Measurements from ENCODE around the gene HLA-E. TPM values are rescaled to one million over a fixed set of nuclear protein-coding genes. Genes with fewer than 3 reads are reported as not detected.

HLA-E gene
- total and polyA plus RNA-seq, 2 experiments from 2014 or later: 15.6 to 36.0 TPM

DNA sequence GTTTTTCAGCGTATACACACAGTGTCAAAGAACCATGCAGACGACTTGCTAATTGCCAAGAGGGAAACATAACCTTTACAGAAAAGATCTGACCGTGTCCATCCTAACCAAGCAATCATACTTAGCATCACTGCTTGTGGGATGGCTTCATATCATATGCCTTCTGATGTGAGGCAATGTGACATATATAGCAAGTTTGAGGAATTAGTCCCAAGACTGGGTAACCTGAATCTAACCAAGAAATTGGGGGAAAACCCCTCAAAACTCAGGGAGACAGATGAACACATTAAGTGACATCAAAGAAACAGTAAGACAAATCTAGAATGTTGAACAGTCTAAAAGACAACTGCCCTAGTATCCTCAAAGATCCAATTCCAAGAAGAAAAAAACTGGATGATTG lies 48.6 kb downstream of the HLA-E start:
- no peak overlapping the region for H3K27ac Mint-ChIP-seq
- H3K27ac ChIP-seq (ENCODE audit: low read depth): no peak overlapping the region
- H3K4me1 Mint-ChIP-seq: peaks cover 9% of the 10 kb centered on the region
- H3K4me3 Mint-ChIP-seq: no peak overlapping the region
- H4K20me1 ChIP-seq (replicated peaks; ENCODE audit: insufficient read depth): no peaks in the 10 kb centered on the region; the same call in 1 of the 2 replicates
- ATAC-seq (no peak), DNase-seq (ENCODE audit: low spot score) (no peak)
- H3K79me2 ChIP-seq (replicated peaks; ENCODE audit: insufficient read depth): no peaks in the 10 kb centered on the region
- H3F3A ChIP-seq (replicated peaks; ENCODE audit: low read depth): no peaks in the 10 kb centered on the region
- no peaks in the 10 kb centered on the region for H3K36me3 ChIP-seq (ENCODE audit: insufficient read depth)
- no peaks in the 10 kb centered on the region for H3K27me3 ChIP-seq (ENCODE audit: insufficient read depth)
- no peaks in the 10 kb centered on the region for H3K36me3 Mint-ChIP-seq (ENCODE audit: low read depth)
- no peaks in the 10 kb centered on the region for H3K9me2 ChIP-seq (ENCODE audit: insufficient read depth)
- no peak overlapping the region for H2AFZ ChIP-seq
- no peak overlapping the region for H3K4me2 ChIP-seq
- H3K27me3 Mint-ChIP-seq (ENCODE audit: insufficient read depth, low read depth, poor library complexity): peaks cover 8% of the 10 kb centered on the region
- peaks cover 7% of the 10 kb centered on the region; the same call in 1 of the 2 replicates for H3K4me1 ChIP-seq (ENCODE audit: insufficient read depth)
- no peak for TF ChIP-seq STAT1 (IDR thresholded peaks at IDR 0.05; ENCODE audit: unreplicated experiment)
- no peak for TF ChIP-seq CREB1 (CRISPR knock-in tag; IDR thresholded peaks at IDR 0.05; ENCODE audit: low read depth)
- TF ChIP-seq ZNF331 (CRISPR knock-in tag; IDR thresholded peaks at IDR 0.05; ENCODE audit: low read depth): no peak
- TF ChIP-seq NANOG (IDR thresholded peaks at IDR 0.05; ENCODE audit: borderline replicate concordance): no peak
- TF ChIP-seq, protein P1, sequence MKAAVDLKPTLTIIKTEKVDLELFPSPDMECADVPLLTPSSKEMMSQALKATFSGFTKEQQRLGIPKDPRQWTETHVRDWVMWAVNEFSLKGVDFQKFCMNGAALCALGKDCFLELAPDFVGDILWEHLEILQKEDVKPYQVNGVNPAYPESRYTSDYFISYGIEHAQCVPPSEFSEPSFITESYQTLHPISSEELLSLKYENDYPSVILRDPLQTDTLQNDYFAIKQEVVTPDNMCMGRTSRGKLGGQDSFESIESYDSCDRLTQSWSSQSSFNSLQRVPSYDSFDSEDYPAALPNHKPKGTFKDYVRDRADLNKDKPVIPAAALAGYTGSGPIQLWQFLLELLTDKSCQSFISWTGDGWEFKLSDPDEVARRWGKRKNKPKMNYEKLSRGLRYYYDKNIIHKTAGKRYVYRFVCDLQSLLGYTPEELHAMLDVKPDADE (IDR thresholded peaks at IDR 0.05): no peak
- TF ChIP-seq ZNF114 (CRISPR knock-in tag; IDR thresholded peaks at IDR 0.05): no peak
- TF ChIP-seq JUNB (IDR thresholded peaks at IDR 0.05; ENCODE audit: unreplicated experiment): no peak
- no peak for TF ChIP-seq EZH2 (IDR thresholded peaks at IDR 0.05; ENCODE audit: low read depth, unreplicated experiment)
- TF ChIP-seq, protein P2, sequence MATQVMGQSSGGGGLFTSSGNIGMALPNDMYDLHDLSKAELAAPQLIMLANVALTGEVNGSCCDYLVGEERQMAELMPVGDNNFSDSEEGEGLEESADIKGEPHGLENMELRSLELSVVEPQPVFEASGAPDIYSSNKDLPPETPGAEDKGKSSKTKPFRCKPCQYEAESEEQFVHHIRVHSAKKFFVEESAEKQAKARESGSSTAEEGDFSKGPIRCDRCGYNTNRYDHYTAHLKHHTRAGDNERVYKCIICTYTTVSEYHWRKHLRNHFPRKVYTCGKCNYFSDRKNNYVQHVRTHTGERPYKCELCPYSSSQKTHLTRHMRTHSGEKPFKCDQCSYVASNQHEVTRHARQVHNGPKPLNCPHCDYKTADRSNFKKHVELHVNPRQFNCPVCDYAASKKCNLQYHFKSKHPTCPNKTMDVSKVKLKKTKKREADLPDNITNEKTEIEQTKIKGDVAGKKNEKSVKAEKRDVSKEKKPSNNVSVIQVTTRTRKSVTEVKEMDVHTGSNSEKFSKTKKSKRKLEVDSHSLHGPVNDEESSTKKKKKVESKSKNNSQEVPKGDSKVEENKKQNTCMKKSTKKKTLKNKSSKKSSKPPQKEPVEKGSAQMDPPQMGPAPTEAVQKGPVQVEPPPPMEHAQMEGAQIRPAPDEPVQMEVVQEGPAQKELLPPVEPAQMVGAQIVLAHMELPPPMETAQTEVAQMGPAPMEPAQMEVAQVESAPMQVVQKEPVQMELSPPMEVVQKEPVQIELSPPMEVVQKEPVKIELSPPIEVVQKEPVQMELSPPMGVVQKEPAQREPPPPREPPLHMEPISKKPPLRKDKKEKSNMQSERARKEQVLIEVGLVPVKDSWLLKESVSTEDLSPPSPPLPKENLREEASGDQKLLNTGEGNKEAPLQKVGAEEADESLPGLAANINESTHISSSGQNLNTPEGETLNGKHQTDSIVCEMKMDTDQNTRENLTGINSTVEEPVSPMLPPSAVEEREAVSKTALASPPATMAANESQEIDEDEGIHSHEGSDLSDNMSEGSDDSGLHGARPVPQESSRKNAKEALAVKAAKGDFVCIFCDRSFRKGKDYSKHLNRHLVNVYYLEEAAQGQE (IDR thresholded peaks at IDR 0.05; ENCODE audit: unreplicated experiment): no peak
- TF ChIP-seq, protein P3, sequence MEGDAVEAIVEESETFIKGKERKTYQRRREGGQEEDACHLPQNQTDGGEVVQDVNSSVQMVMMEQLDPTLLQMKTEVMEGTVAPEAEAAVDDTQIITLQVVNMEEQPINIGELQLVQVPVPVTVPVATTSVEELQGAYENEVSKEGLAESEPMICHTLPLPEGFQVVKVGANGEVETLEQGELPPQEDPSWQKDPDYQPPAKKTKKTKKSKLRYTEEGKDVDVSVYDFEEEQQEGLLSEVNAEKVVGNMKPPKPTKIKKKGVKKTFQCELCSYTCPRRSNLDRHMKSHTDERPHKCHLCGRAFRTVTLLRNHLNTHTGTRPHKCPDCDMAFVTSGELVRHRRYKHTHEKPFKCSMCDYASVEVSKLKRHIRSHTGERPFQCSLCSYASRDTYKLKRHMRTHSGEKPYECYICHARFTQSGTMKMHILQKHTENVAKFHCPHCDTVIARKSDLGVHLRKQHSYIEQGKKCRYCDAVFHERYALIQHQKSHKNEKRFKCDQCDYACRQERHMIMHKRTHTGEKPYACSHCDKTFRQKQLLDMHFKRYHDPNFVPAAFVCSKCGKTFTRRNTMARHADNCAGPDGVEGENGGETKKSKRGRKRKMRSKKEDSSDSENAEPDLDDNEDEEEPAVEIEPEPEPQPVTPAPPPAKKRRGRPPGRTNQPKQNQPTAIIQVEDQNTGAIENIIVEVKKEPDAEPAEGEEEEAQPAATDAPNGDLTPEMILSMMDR (conservative IDR thresholded peaks at IDR 0.05; ENCODE audit: low read depth in 2 of 2): no peak
- TF ChIP-seq, protein P4, sequence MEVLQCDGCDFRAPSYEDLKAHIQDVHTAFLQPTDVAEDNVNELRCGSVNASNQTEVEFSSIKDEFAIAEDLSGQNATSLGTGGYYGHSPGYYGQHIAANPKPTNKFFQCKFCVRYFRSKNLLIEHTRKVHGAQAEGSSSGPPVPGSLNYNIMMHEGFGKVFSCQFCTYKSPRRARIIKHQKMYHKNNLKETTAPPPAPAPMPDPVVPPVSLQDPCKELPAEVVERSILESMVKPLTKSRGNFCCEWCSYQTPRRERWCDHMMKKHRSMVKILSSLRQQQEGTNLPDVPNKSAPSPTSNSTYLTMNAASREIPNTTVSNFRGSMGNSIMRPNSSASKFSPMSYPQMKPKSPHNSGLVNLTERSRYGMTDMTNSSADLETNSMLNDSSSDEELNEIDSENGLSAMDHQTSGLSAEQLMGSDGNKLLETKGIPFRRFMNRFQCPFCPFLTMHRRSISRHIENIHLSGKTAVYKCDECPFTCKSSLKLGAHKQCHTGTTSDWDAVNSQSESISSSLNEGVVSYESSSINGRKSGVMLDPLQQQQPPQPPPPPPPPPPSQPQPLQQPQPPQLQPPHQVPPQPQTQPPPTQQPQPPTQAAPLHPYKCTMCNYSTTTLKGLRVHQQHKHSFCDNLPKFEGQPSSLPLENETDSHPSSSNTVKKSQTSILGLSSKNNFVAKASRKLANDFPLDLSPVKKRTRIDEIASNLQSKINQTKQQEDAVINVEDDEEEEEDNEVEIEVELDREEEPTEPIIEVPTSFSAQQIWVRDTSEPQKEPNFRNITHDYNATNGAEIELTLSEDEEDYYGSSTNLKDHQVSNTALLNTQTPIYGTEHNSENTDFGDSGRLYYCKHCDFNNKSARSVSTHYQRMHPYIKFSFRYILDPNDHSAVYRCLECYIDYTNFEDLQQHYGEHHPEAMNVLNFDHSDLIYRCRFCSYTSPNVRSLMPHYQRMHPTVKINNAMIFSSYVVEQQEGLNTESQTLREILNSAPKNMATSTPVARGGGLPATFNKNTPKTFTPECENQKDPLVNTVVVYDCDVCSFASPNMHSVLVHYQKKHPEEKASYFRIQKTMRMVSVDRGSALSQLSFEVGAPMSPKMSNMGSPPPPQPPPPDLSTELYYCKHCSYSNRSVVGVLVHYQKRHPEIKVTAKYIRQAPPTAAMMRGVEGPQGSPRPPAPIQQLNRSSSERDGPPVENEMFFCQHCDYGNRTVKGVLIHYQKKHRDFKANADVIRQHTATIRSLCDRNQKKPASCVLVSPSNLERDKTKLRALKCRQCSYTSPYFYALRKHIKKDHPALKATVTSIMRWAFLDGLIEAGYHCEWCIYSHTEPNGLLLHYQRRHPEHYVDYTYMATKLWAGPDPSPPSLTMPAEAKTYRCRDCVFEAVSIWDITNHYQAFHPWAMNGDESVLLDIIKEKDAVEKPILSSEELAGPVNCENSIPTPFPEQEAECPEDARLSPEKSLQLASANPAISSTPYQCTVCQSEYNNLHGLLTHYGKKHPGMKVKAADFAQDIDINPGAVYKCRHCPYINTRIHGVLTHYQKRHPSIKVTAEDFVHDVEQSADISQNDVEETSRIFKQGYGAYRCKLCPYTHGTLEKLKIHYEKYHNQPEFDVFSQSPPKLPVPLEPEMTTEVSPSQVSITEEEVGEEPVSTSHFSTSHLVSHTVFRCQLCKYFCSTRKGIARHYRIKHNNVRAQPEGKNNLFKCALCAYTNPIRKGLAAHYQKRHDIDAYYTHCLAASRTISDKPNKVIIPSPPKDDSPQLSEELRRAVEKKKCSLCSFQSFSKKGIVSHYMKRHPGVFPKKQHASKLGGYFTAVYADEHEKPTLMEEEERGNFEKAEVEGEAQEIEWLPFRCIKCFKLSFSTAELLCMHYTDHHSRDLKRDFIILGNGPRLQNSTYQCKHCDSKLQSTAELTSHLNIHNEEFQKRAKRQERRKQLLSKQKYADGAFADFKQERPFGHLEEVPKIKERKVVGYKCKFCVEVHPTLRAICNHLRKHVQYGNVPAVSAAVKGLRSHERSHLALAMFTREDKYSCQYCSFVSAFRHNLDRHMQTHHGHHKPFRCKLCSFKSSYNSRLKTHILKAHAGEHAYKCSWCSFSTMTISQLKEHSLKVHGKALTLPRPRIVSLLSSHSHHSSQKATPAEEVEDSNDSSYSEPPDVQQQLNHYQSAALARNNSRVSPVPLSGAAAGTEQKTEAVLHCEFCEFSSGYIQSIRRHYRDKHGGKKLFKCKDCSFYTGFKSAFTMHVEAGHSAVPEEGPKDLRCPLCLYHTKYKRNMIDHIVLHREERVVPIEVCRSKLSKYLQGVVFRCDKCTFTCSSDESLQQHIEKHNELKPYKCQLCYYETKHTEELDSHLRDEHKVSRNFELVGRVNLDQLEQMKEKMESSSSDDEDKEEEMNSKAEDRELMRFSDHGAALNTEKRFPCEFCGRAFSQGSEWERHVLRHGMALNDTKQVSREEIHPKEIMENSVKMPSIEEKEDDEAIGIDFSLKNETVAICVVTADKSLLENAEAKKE (CRISPR knock-in tag; IDR thresholded peaks at IDR 0.05): no peak
- no peak for TF ChIP-seq POLR2AphosphoS5 (IDR thresholded peaks at IDR 0.05; ENCODE audit: low read depth)
- TF ChIP-seq EZH2phosphoT487 (IDR thresholded peaks at IDR 0.05; ENCODE audit: unreplicated experiment): no peak
- H3K4me3 ChIP-seq: no peak overlapping the region
- H3K9me3 Mint-ChIP-seq: no peaks in the 10 kb centered on the region
